SK-N-SH (cell line): Measurements from ENCODE around the gene FAM83E.

Experiments
- CTCF ChIP-seq: fragments of 200-600 bp; sonication (generic); IDR thresholded peaks from 2 replicates; pipeline ENCODE4 v1.6.1; 2017; ENCODE audit warnings: antibody characterized with exemption, mild to moderate bottlenecking, moderate library complexity
- NRF1 ChIP-seq: IDR thresholded peaks from 2 replicates; pipeline ENCODE4 v1.6.1; 2012; ENCODE audit warnings: low read depth, mild to moderate bottlenecking, low read length
- RAD21 ChIP-seq: IDR thresholded peaks from 2 replicates; pipeline ENCODE4 v1.6.1; 2012; ENCODE audit warnings: mild to moderate bottlenecking, low read length
- TCF12 ChIP-seq: IDR thresholded peaks from 2 replicates; pipeline ENCODE4 v1.4.0; 2012

GRCh38 chr19:48613852-48614435 is 932 bp downstream of the FAM83E start:
- TF ChIP-seq CTCF (no peak), RAD21 (no peak), NRF1 (no peak), TCF12 (no peak)
